ENCODE measurements around the gene IER5. TPM values are rescaled to one million over a fixed set of nuclear protein-coding genes. Genes with fewer than 3 reads are reported as not detected.

IER5 gene
- total and polyA plus RNA-seq, 9 of the 15 experiments (the other 6 are each of a cell fraction or from before 2014, with no cell fraction given): 2.4 to 32.1 (median 12.0) TPM

GRCh38 chr1:181088079-181089016 is at the start of gene IER5 (continued):
- peak; percentile 86; the same call in 1 of the 2 replicates for TF ChIP-seq TGIF2 (CRISPR knock-in tag; IDR thresholded peaks at IDR 0.05)
- TF ChIP-seq ZSCAN29 (IDR thresholded peaks at IDR 0.05): no peak; the same call in 1 of the 2 replicates
- no peak; the same call in 1 of the 2 replicates for TF ChIP-seq ATF1 (CRISPR knock-in tag; IDR thresholded peaks at IDR 0.05)
- peak; percentile 95 for TF ChIP-seq ATF1 (tag; IDR thresholded peaks at IDR 0.05)
- TF ChIP-seq ZBTB33 (CRISPR knock-in tag; IDR thresholded peaks at IDR 0.05): peak; percentile 21; the same call in 1 of the 2 replicates
- TF ChIP-seq ZNF347 (CRISPR knock-in tag; IDR thresholded peaks at IDR 0.05; ENCODE audit: low read depth): no peak
- no peak; the same call in 1 of the 2 replicates for TF ChIP-seq ZNF41 (CRISPR knock-in tag; conservative IDR thresholded peaks at IDR 0.05)
- peak; percentile 66 for TF ChIP-seq SMAD4 (CRISPR knock-in tag; conservative IDR thresholded peaks at IDR 0.05)
- TF ChIP-seq ZNF609 (CRISPR knock-in tag; IDR thresholded peaks at IDR 0.05; ENCODE audit: borderline replicate concordance): no peak
- no peak for TF ChIP-seq ZNF507 (tag; conservative IDR thresholded peaks at IDR 0.05)
- TF ChIP-seq L3MBTL2 (IDR thresholded peaks at IDR 0.05): peak; percentile 97
- no peak for TF ChIP-seq ZNF184 (CRISPR knock-in tag; IDR thresholded peaks at IDR 0.05)
- TF ChIP-seq ATF4 (CRISPR knock-in tag; IDR thresholded peaks at IDR 0.05): 0 out of 2 replicates have a peak, but pooled peaks have one; percentile 61
- no peak for TF ChIP-seq RBBP5 (IDR thresholded peaks at IDR 0.05; ENCODE audit: borderline replicate concordance, insufficient read depth, low read length, poor library complexity, severe bottlenecking)
- no peak for TF ChIP-seq FOXA1 (IDR thresholded peaks at IDR 0.05; ENCODE audit: borderline replicate concordance)
- TF ChIP-seq SRSF1 (IDR thresholded peaks at IDR 0.05; ENCODE audit: low read depth, low read length): peak; percentile 92
- TF ChIP-seq ZNF121 (CRISPR knock-in tag; conservative IDR thresholded peaks at IDR 0.05): no peak
- no peak for TF ChIP-seq ZNF445 (CRISPR knock-in tag; IDR thresholded peaks at IDR 0.05; ENCODE audit: low read depth)
